Cardiac fibroblast (primary cell): Measurements from ENCODE around the gene HES6.

Source experiments
- DNase-seq, 2 donors: peaks; one replicate each; pipeline versions ENCODE4 v3.0.0 to v3.0.0-alpha.2; 2010; ENCODE audit warnings: low read depth in 2 of 2
- H3K4me3 ChIP-seq, 2 donors: replicated peaks in 1 of 2; 1 replicate in 1 of 2; 2 replicates in 1 of 2; pipeline ENCODE4 v1.5.1; 2011; ENCODE audit warnings: low read depth in 2 of 2, low read length in 2 of 2, mild to moderate bottlenecking in 2 of 2, moderate library complexity in 1 of 2
- CTCF ChIP-seq: IDR thresholded peaks from one replicate; pipeline ENCODE4 v1.5.1; 2011; ENCODE audit warnings: low read depth, mild to moderate bottlenecking, low read length, inconsistent platforms

HES6 gene

DNA sequence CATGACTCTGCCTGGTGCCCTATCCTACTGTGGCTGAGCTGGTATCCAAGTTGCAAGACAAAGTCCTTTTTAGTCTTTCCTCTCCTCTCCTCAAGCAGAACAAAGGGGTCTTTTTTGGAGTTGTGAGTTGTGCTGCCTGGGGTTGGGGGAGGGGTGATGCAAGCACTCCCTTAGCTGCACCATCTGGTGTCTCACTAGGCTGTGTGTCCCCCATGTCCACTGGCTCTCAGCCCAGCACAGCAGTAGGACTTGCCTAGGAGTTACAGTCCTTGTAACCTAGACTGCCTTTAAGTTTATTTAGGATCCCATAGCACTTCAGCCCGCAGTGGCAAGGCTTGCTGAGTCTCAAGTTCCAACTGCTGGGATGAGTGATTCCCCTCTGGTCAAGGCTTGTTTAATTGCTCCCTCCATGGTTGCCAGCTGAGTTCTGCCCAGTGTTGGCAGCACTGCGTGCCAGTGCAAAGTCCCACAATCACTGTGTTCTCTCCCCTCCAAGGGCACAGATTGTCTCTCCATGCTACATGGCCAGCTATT is 23.1 kb downstream of the HES6 start:
- no peak overlapping the region for H3K4me3 ChIP-seq
- TF ChIP-seq CTCF, result no peak
- no peak for DNase-seq

DNA sequence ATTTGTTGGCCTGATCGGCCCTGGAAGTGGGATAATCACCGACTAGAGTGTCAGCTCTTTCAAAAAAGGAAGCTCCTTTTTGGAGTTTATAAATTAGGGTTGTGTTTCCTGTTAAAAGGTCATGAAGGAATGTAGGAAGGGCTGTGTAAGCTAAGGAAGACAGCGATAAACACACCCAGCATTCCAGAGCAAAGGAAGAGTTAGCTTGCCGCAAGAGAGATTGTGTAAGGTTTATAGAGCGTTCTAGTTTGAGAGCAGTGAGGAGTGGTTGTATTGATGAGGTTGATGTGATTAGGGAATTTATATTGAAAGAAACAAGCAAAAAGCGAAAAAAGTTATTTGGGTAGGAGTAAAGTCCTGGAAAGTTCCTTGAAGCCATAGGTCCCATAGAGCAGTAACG is 32.8 kb downstream of the HES6 start:
- H3K4me3 ChIP-seq, result no peak overlapping the region
- TF ChIP-seq CTCF, result no peak
- no peak for DNase-seq

- TF ChIP-seq CTCF, result no peak
- DNase-seq, result no peak
- H3K4me3 ChIP-seq, result peak overlapping the region; percentile 34 to 37
Observed at GRCh38 chr2:238203973-238204683, 35.7 kb downstream of the HES6 start.

- peak within 1 kb of the TSS; percentile 59 to 76 for H3K4me3 ChIP-seq
- peak; percentile 75 to 86 for DNase-seq
- no peak for TF ChIP-seq CTCF
Observed at GRCh38 chr2:238203094-238203972, 36.5 kb downstream of the HES6 start, which contains the start of gene ILKAP. TSS of gene ILKAP (minus strand) at chr2:238203695. CDS start at chr2:238203553, 142 bp downstream.

GRCh38 chr2:238202326-238203093 is 37.3 kb downstream of the HES6 start:
- no peak for TF ChIP-seq CTCF
- H3K4me3 ChIP-seq, result peak overlapping the region; percentile 59 to 76
- peak; percentile 18 to 31 for DNase-seq

DNA sequence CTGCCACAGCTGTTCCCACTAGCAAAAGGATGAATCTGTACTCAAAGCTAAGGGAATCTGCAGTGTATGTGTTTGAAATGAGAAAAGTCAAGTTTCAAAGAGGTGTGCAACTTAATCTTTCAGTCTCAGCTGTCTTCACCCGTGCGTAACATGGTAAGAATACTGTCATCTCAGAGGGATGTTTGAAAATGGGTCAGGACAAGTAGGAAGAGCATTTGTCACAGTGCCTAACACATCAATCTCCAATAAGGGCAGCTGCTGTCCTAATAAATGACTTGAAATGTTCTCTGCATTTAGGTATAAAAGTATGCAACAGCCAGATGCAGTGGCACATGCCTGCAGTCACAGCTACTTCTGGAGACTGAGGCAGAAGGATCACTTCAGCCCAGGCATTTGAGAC is 49.4 kb downstream of the HES6 start:
- DNase-seq, result no peak
- no peak for TF ChIP-seq CTCF

More for the DNA sequence above, 49.4 kb downstream of the HES6 start:
- no peak overlapping the region for H3K4me3 ChIP-seq
